HG02870 (cell line): ENCODE measurements around the gene HOPX.
"Not testable (repeated sequence)": the region's sequence is repeated elsewhere in the genome, so short reads cannot be mapped to it uniquely, and the experiment has no call there.

Experiments used
- ATAC-seq: cut with Tn5 transposase; IDR thresholded peaks from one replicate; pipeline ENCODE4 v1.9.1; 2021; ENCODE audit warnings: mild to moderate bottlenecking, moderate library complexity; ENCODE audit not compliant: unreplicated experiment

Gene HOPX

GRCh38 chr4:56655627-56656345 is 25.3 kb downstream of the HOPX start:
- ATAC-seq: no peak

GRCh38 chr4:56655209-56655626 is 25.9 kb downstream of the HOPX start:
- ATAC-seq: no peak

- ATAC-seq: no peak
Measured at GRCh38 chr4:56654238-56654632, 26.9 kb downstream of the HOPX start.

GRCh38 chr4:56653461-56654237 is 27.4 kb downstream of the HOPX start:
- no peak for ATAC-seq

GRCh38 chr4:56652196-56652595 is 28.9 kb downstream of the HOPX start:
- no peak for ATAC-seq

- no peak for ATAC-seq
Measured at GRCh38 chr4:56651056-56651350, 30.1 kb downstream of the HOPX start.

- ATAC-seq: no peak
Measured at GRCh38 chr4:56650262-56651055, 30.6 kb downstream of the HOPX start.

GRCh38 chr4:56649445-56650261 is 31.4 kb downstream of the HOPX start:
- ATAC-seq: no peak

- ATAC-seq: no peak
Measured at GRCh38 chr4:56648824-56649151, 32.3 kb downstream of the HOPX start.

- ATAC-seq: no peak
Measured at GRCh38 chr4:56648021-56648823, 32.9 kb downstream of the HOPX start.

GRCh38 chr4:56646341-56646740 is 34.8 kb downstream of the HOPX start:
- no peak for ATAC-seq

GRCh38 chr4:56643596-56643995 is 37.5 kb downstream of the HOPX start:
- no peak for ATAC-seq

GRCh38 chr4:56641494-56642051 is 39.5 kb downstream of the HOPX start:
- no peak for ATAC-seq

- ATAC-seq: no peak
Measured at GRCh38 chr4:56640621-56641493, 40.2 kb downstream of the HOPX start.

GRCh38 chr4:56637791-56638190 is 43.3 kb downstream of the HOPX start:
- ATAC-seq: no peak

- ATAC-seq: no peak
Measured at GRCh38 chr4:56637154-56637553, 43.9 kb downstream of the HOPX start.

GRCh38 chr4:56634954-56635353 is 46.1 kb downstream of the HOPX start:
- not testable (repeated sequence) for ATAC-seq

- ATAC-seq: no peak
Measured at GRCh38 chr4:56633486-56633885, 47.6 kb downstream of the HOPX start.
